ENCODE data around the gene ADGRA3. TPM values are rescaled to one million over a fixed set of nuclear protein-coding genes. Genes with fewer than 3 reads are reported as not detected.

The ADGRA3 gene
- total RNA-seq, 3 donors from 2014 or later (not counting 1 experiment from before 2014, with no cell fraction given) = 5.5 to 15.8 (median 8.2) TPM

DNA sequence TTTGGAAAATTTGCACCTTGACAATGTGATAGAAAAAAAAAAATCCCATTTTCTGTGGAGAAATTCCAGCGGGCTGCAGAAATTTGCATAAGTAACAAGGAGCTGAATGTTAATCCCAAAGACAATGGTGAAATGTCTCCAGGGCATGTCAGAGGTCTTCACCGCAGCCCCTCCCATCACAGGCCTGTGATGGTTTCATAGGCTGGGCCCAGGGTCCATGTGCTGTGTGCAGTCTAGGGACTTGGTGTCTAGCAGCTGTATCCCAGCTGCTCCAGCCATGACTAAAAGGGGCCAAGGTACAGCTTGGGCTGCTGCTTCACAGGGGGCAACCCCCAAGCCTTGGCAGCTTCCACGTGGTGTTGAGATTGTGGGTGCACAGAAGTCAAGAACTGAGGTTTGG lies 85.2 kb downstream of the ADGRA3 start:
- H3K9me3 Mint-ChIP-seq = no peaks in the 10 kb centered on the region
- H3K4me3 ChIP-seq (ENCODE audit: low read length) = no peak overlapping the region
- no peaks in the 10 kb centered on the region for H3K27me3 ChIP-seq (ENCODE audit: control insufficient read depth, insufficient read depth, low read length)
- no peaks in the 10 kb centered on the region for H3K36me3 ChIP-seq (ENCODE audit: control insufficient read depth, insufficient read depth, low read length)
- no peaks in the 10 kb centered on the region for H3K36me3 Mint-ChIP-seq
- H3K4me1 ChIP-seq (ENCODE audit: control insufficient read depth, insufficient read depth, low read length) = no peaks in the 10 kb centered on the region
- TF ChIP-seq, protein P1, sequence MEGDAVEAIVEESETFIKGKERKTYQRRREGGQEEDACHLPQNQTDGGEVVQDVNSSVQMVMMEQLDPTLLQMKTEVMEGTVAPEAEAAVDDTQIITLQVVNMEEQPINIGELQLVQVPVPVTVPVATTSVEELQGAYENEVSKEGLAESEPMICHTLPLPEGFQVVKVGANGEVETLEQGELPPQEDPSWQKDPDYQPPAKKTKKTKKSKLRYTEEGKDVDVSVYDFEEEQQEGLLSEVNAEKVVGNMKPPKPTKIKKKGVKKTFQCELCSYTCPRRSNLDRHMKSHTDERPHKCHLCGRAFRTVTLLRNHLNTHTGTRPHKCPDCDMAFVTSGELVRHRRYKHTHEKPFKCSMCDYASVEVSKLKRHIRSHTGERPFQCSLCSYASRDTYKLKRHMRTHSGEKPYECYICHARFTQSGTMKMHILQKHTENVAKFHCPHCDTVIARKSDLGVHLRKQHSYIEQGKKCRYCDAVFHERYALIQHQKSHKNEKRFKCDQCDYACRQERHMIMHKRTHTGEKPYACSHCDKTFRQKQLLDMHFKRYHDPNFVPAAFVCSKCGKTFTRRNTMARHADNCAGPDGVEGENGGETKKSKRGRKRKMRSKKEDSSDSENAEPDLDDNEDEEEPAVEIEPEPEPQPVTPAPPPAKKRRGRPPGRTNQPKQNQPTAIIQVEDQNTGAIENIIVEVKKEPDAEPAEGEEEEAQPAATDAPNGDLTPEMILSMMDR (IDR thresholded peaks at IDR 0.05) = no peak
- no peak overlapping the region for H3K27ac Mint-ChIP-seq
- H3K9me3 ChIP-seq (ENCODE audit: control insufficient read depth, insufficient read depth, low read length) = no peaks in the 10 kb centered on the region
- DNase-seq (no peak), ATAC-seq (no peak)
- no peak overlapping the region for H3K4me3 Mint-ChIP-seq
- intact Hi-C loops (cut with micrococcal nuclease) = no loop called here
- no peak overlapping the region for H3K27ac ChIP-seq (ENCODE audit: low read length)
- H3K27me3 Mint-ChIP-seq (ENCODE audit: low read depth in 2 of 2) = no peaks in the 10 kb centered on the region
- WGBS (ENCODE audit: insufficient coverage) = 90% methylated on average over 3 of the region's 3 CpGs
- no peaks in the 10 kb centered on the region for H3K4me1 Mint-ChIP-seq

DNA sequence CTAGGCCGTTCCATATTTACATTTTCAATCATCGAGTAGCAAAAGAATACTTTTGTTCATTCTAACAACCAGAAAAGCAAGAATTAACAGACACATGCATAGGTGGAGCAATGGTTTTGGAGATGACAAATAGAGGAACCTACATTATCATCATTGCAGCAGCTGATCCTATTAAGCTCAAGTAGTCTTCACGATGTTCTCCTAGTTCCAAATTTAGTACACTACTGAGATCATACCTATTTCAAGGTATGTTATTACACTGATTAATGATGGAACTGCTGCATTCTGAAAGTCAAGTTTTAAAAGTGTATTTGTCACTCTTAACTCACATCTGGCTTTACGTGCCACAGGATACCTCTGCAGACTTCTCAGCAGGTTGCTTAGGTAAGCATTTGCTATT lies 87.4 kb downstream of the ADGRA3 start:
- Histone ChIP-seq H3K27ac (ENCODE audit: low read length) (no peak overlapping the region), H3K36me3 (ENCODE audit: control insufficient read depth, insufficient read depth, low read length) (no peaks in the 10 kb centered on the region), H3K27me3 (ENCODE audit: control insufficient read depth, insufficient read depth, low read length) (no peaks in the 10 kb centered on the region), H3K4me1 (ENCODE audit: control insufficient read depth, insufficient read depth, low read length) (no peaks in the 10 kb centered on the region), H3K4me3 (ENCODE audit: low read length) (no peak overlapping the region), H3K9me3 (ENCODE audit: control insufficient read depth, insufficient read depth, low read length) (no peaks in the 10 kb centered on the region)
- no peak overlapping the region for H3K27ac Mint-ChIP-seq
- no peak for DNase-seq
- no peak overlapping the region for H3K4me3 Mint-ChIP-seq
- 79% methylated on average over 3 of the region's 4 CpGs for WGBS (ENCODE audit: insufficient coverage)
- intact Hi-C loops (cut with micrococcal nuclease) = no loop called here
- TF ChIP-seq, protein P1 (IDR thresholded peaks at IDR 0.05) = no peak
- ATAC-seq = no peak
- H3K4me1 Mint-ChIP-seq = no peaks in the 10 kb centered on the region
- H3K36me3 Mint-ChIP-seq = no peaks in the 10 kb centered on the region
- no peaks in the 10 kb centered on the region for H3K9me3 Mint-ChIP-seq
- no peaks in the 10 kb centered on the region for H3K27me3 Mint-ChIP-seq (ENCODE audit: low read depth in 2 of 2)

DNA sequence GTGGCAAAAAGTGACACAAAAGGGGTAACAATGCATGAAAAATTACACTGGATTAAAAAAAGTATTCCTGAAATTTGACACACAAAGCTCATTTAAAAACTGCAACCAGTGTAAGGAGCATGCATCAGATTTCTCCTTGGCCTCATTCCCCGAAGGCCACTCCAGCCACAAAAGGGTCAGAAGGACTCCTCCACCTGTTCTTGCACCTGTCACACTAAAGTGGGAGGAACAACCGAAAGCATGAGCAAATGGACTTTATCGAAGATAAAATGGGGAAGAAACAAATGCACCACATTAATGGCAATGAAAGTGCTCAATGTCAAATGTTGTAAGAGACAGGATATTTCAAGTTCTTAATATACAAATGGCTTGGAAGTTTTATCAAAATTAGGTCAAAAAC lies 88.2 kb downstream of the ADGRA3 start:
- ATAC-seq (no peak), DNase-seq (no peak)
- H3K36me3 Mint-ChIP-seq = no peaks in the 10 kb centered on the region
- H3K4me3 Mint-ChIP-seq = no peak overlapping the region
- H3K27me3 Mint-ChIP-seq (ENCODE audit: low read depth in 2 of 2) = no peaks in the 10 kb centered on the region
- no peak overlapping the region for H3K27ac Mint-ChIP-seq
- H3K4me1 ChIP-seq (ENCODE audit: control insufficient read depth, insufficient read depth, low read length) = no peaks in the 10 kb centered on the region
- no peaks in the 10 kb centered on the region for H3K9me3 Mint-ChIP-seq
- TF ChIP-seq, protein P1 (IDR thresholded peaks at IDR 0.05) = no peak
- H3K4me3 ChIP-seq (ENCODE audit: low read length) = no peak overlapping the region
- H3K9me3 ChIP-seq (ENCODE audit: control insufficient read depth, insufficient read depth, low read length) = no peaks in the 10 kb centered on the region
- H3K4me1 Mint-ChIP-seq = no peaks in the 10 kb centered on the region
- no peaks in the 10 kb centered on the region for H3K36me3 ChIP-seq (ENCODE audit: control insufficient read depth, insufficient read depth, low read length)
- H3K27me3 ChIP-seq (ENCODE audit: control insufficient read depth, insufficient read depth, low read length) = no peaks in the 10 kb centered on the region
- intact Hi-C loops (cut with micrococcal nuclease) = no loop called here
- 75% methylated on average over 3 of the region's 3 CpGs for WGBS (ENCODE audit: insufficient coverage)
- H3K27ac ChIP-seq (ENCODE audit: low read length) = no peak overlapping the region

DNA sequence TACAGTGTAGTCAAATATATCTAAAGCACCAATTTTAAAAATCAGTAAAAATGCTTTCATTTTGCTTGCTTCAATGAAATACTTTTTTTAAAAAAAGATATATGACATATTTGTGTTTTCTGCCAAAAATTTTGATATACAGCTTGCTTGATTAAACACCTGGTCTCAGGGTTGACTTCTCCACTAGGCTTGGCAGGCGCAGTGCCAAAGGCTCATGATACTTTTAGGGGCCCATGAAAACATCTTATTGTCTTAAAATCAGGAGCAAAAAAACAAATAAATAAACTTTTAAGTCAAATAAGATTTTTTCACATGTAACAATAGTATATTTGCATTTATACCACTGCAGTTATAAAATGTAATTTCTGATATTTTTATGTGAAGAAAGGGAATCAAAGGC lies 95.6 kb downstream of the ADGRA3 start:
- Mint-ChIP-seq H3K4me3 (no peak overlapping the region), H3K4me1 (peaks cover 0 to 5% of the 10 kb centered on the region in 2 donors), H3K27ac (no peak overlapping the region), H3K9me3 (no peaks in the 10 kb centered on the region), H3K36me3 (no peaks in the 10 kb centered on the region), H3K27me3 (ENCODE audit: low read depth in 2 of 2) (no peaks in the 10 kb centered on the region)
- Histone ChIP-seq H3K36me3 (ENCODE audit: control insufficient read depth, insufficient read depth, low read length) (no peaks in the 10 kb centered on the region), H3K27me3 (ENCODE audit: control insufficient read depth, insufficient read depth, low read length) (no peaks in the 10 kb centered on the region), H3K27ac (ENCODE audit: low read length) (no peak overlapping the region), H3K4me3 (ENCODE audit: low read length) (no peak overlapping the region), H3K4me1 (ENCODE audit: control insufficient read depth, insufficient read depth, low read length) (no peaks in the 10 kb centered on the region), H3K9me3 (ENCODE audit: control insufficient read depth, insufficient read depth, low read length) (no peaks in the 10 kb centered on the region)
- no peak for DNase-seq
- intact Hi-C loops (cut with micrococcal nuclease) = no loop called here
- TF ChIP-seq, protein P1 (IDR thresholded peaks at IDR 0.05) = no peak
- WGBS (ENCODE audit: insufficient coverage) = 92% methylated on average over 1 of the region's 1 CpG
- no peak for ATAC-seq

Data from natural killer cell (primary cell).